Occipital lobe (tissue), 2 donors: Measurements from ENCODE around the gene FTCDNL1. TPM values are rescaled to one million over a fixed set of nuclear protein-coding genes. Genes with fewer than 3 reads are reported as not detected.
A peak's percentile ranks its signal among the peaks of the same experiment; 100 is the strongest.

Source experiments
- DNase-seq: peaks from one replicate; lab custom pipeline; 2025; lab: John Stamatoyannopoulos, UW
- total RNA-seq: library from RNA; depleted of rRNA; stranded (reverse); fragments of >200 nt; gene quantifications from one replicate; pipeline ENCODE4 v1.2.3, GENCODE V29; 2014

The FTCDNL1 gene
- total RNA-seq, 1 donor from 2014 or later, result 3.3 TPM

GRCh38 chr2:199842631-199843395 is 8.2 kb downstream of the FTCDNL1 start:
- no peak for DNase-seq

GRCh38 chr2:199841409-199841808 is 9.6 kb downstream of the FTCDNL1 start:
- no peak for DNase-seq

- no peak for DNase-seq
Measured at GRCh38 chr2:199838399-199838798, 12.6 kb downstream of the FTCDNL1 start.

- no peak for DNase-seq
Measured at GRCh38 chr2:199836943-199837342, 14.0 kb downstream of the FTCDNL1 start.

- DNase-seq, result no peak
Measured at GRCh38 chr2:199833525-199833924, 17.5 kb downstream of the FTCDNL1 start.

GRCh38 chr2:199830531-199830930 is 20.5 kb downstream of the FTCDNL1 start:
- DNase-seq, result peak; percentile 20

- DNase-seq, result no peak
Measured at GRCh38 chr2:199829628-199830027, 21.4 kb downstream of the FTCDNL1 start.

GRCh38 chr2:199819746-199820145 is 31.2 kb downstream of the FTCDNL1 start:
- DNase-seq, result no peak

GRCh38 chr2:199818754-199819153 is 32.2 kb downstream of the FTCDNL1 start:
- no peak for DNase-seq

GRCh38 chr2:199818026-199818425 is 33.0 kb downstream of the FTCDNL1 start:
- DNase-seq, result no peak

- no peak for DNase-seq
Measured at GRCh38 chr2:199814817-199815211, 36.2 kb downstream of the FTCDNL1 start.

GRCh38 chr2:199814101-199814816 is 36.7 kb downstream of the FTCDNL1 start:
- DNase-seq, result no peak

GRCh38 chr2:199812493-199812892 is 38.5 kb downstream of the FTCDNL1 start:
- DNase-seq, result no peak

- DNase-seq, result no peak
Measured at GRCh38 chr2:199811346-199811745, 39.6 kb downstream of the FTCDNL1 start.

- no peak for DNase-seq
Measured at GRCh38 chr2:199810422-199811171, 40.4 kb downstream of the FTCDNL1 start.

GRCh38 chr2:199807966-199808365 is 43.0 kb downstream of the FTCDNL1 start:
- no peak for DNase-seq

GRCh38 chr2:199806179-199806578 is 44.8 kb downstream of the FTCDNL1 start:
- DNase-seq, result no peak

- no peak for DNase-seq
Measured at GRCh38 chr2:199804831-199805230, 46.2 kb downstream of the FTCDNL1 start.

GRCh38 chr2:199798831-199799580 is 52.0 kb downstream of the FTCDNL1 start:
- peak; percentile 5 for DNase-seq

GRCh38 chr2:199797431-199798403 is 53.3 kb downstream of the FTCDNL1 start:
- no peak for DNase-seq
